Measurements from ENCODE around the gene BBC3.

BBC3 gene

DNA sequence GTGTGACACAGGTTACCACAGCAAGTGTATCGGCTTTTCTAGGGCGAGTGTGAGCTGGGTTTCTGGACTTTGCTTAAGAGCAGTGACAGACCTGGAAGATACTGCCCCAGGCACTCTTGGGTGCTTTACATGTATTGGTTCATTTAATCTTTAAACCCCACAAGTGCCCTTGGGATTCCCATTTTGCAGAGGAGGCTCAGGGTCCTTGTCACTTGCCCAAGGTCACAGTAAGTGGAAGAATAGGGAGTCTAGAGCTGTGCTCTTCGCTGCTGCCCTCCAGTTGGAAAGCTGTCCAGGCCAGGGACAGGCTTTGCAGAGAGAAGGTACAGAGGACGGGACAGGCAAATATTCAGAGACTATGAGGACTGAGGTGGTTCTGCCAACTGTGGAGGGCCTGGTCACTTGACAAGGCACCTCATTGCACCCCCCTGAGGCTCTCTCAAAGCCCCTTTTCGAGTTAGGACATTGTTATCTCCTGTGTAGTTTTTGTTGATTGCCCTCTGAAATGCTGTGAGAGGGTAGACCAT lies 42.4 kb downstream of the BBC3 start:
- no peak for DNase-seq

DNA sequence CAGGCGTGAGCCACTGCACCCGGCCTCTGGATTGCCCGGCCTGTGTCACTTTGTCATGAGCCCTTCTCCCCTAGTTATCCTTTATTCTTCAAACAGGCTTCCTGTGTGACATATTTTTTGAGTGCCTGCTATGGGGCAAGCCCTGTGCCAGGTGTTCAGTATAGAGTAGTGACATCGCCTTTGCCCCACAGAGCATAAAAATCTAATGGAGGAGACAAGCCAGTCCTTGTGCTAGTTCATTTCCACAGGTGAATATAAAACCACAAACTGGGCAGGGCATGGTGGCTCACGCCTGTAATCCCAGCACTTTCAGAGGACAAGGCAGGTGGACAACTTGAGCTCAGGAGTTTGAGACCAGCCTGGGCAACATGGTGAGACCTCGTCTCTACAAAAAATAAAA lies 43.2 kb downstream of the BBC3 start:
- DNase-seq: no peak

GRCh38 chr19:47187335-47187655 lies 43.7 kb downstream of the BBC3 start:
- no peak for DNase-seq

- peak; percentile 76 for DNase-seq
These were observed 44.3 kb downstream of the BBC3 start for GRCh38 chr19:47186446-47187334.

DNA sequence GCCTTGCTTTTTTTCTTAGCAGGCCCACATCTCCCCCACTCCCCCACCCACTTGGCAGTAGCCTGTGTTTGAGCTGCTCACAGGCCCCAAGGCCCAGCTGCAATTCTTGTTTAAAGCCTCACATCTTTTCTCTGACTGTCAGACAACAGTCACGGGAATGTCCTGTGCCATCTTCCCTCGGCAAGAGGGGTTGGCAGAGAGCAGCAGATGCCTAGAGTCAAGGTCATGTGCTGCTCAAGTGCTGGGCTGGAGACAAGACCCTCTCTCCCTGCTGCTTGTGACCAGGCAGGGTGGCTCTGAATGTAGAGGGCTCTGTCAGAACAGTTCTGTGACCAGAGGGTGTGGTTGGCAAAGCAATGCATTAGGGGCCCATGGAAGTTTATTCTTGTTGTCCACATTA lies 47.4 kb downstream of the BBC3 start:
- DNase-seq: no peak

GRCh38 chr19:47179653-47180310 lies 51.2 kb downstream of the BBC3 start:
- no peak for DNase-seq

DNA sequence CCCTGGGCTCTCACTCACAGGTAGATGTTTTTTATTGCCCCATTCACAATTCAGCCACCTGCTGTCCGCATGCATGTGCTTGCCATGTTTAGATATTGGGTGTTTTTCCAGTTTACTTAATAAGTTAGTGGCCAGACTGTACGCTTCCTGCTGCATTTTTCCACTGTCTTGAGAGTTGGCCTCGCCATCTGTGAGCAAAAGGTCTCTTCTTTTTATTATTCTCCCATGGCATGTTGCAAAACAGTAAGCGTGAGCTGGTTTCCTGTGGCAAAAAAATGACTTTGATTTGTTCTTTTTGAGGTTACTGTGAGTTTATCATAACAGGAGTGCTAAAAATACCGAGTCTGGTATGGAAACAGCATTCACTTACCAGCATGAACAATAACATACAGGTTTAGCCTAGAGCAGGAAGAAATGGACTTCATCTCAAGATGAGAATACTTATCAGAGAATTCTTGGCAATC lies 54.3 kb downstream of the BBC3 start:
- DNase-seq: peak; percentile 10

GRCh38 chr19:47176071-47176626 lies 54.9 kb downstream of the BBC3 start:
- DNase-seq: no peak

GRCh38 chr19:47172666-47173455 lies 58.1 kb downstream of the BBC3 start:
- DNase-seq: no peak
